Hepatocyte (in vitro differentiated cells): ENCODE data around the gene SSH3. TPM values are rescaled to one million over a fixed set of nuclear protein-coding genes. Genes with fewer than 3 reads are reported as not detected.

Experiments
- DNase-seq: peaks from one replicate; pipeline ENCODE4 v3.0.0-alpha.2; 2016; ENCODE audit warnings: low spot score
- H2AFZ ChIP-seq: fragments of 200-600 bp; sonication (generic); 2 replicates; pipeline ENCODE4 v1.6.0; 2016; ENCODE audit warnings: antibody characterized with exemption, mild to moderate bottlenecking
- H3K27ac ChIP-seq: fragments of 200-600 bp; sonication (generic); 2 replicates; pipeline ENCODE4 v1.5.1; 2016; ENCODE audit warnings: mild to moderate bottlenecking
- H3K27me3 ChIP-seq: fragments of 200-600 bp; sonication (generic); 2 replicates; pipeline ENCODE4 v1.6.1; 2016
- H3K36me3 ChIP-seq: fragments of 200-600 bp; sonication (generic); replicated peaks from 2 replicates; pipeline ENCODE4 v1.5.1; 2016; ENCODE audit warnings: low read depth; ENCODE audit not compliant: insufficient read depth
- H3K4me1 ChIP-seq: fragments of 200-600 bp; sonication (generic); 2 replicates; pipeline ENCODE4 v1.5.1; 2016; ENCODE audit warnings: mild to moderate bottlenecking, moderate library complexity; ENCODE audit not compliant: insufficient read depth
- H3K4me2 ChIP-seq: fragments of 200-600 bp; sonication (generic); 2 replicates; pipeline ENCODE4 v1.6.0; 2016
- H3K4me3 ChIP-seq: fragments of 200-600 bp; sonication (generic); 2 replicates; pipeline ENCODE4 v1.5.1; 2016; ENCODE audit warnings: mild to moderate bottlenecking
- H3K79me2 ChIP-seq: fragments of 200-600 bp; sonication (generic); 2 replicates; pipeline ENCODE4 v1.6.0; 2017; ENCODE audit warnings: mild to moderate bottlenecking
- H3K9me2 ChIP-seq: fragments of 200-600 bp; sonication (generic); replicated peaks from 2 replicates; pipeline ENCODE4 v1.6.0; 2017; ENCODE audit warnings: mild to moderate bottlenecking; ENCODE audit not compliant: insufficient read depth
- H3K9me3 ChIP-seq: fragments of 200-600 bp; sonication (generic); 2 replicates; pipeline ENCODE4 v1.5.1; 2016; ENCODE audit warnings: low read depth, mild to moderate bottlenecking
- H4K20me1 ChIP-seq: fragments of 200-600 bp; sonication (generic); 2 replicates; pipeline ENCODE4 v1.6.0; 2016; ENCODE audit warnings: mild to moderate bottlenecking; ENCODE audit not compliant: insufficient read depth, poor library complexity, severe bottlenecking
- EZH2 ChIP-seq: fragments of 200-600 bp; sonication (generic); IDR thresholded peaks from 2 replicates; pipeline ENCODE4 v1.6.1; 2016; ENCODE audit warnings: antibody characterized with exemption, mild to moderate bottlenecking, borderline replicate concordance
- EZH2phosphoT487 ChIP-seq: fragments of 200-600 bp; sonication (generic); IDR thresholded peaks from one replicate; pipeline ENCODE4 v1.6.1; 2018; ENCODE audit warnings: antibody characterized with exemption, mild to moderate bottlenecking, low read depth, moderate library complexity; ENCODE audit not compliant: unreplicated experiment, severe bottlenecking
- WGBS: methylation state at CpG from one replicate; pipeline ENCODE4 v1.1.6; 2016; ENCODE audit warnings: low lambda C conversion rate; ENCODE audit errors: missing lambda C conversion rate; 5-methylcytosine and 5-hydroxymethylcytosine counted together
- polyA plus RNA-seq: library from polyadenylated mRNA; unstranded; fragments of >200 nt; fragmentation: Nextera tagmentation; extraction: Ambion mirVana; gene quantifications from 2 replicates; pipeline ENCODE4 v1.2.1, GENCODE V29; 2016
- total RNA-seq: library from RNA; depleted of rRNA; stranded (reverse); fragments of >200 nt; gene quantifications from 2 replicates; pipeline ENCODE4 v1.2.3, GENCODE V29; 2014
- TF ChIP-seq, protein P1 (sequence below): fragments of 200-600 bp; sonication (generic); IDR thresholded peaks from 2 replicates; pipeline ENCODE4 v1.5.1; 2016; ENCODE audit warnings: antibody characterized with exemption, mild to moderate bottlenecking; ENCODE audit not compliant: poor library complexity

SSH3 gene
- total and polyA plus RNA-seq, 2 experiments from 2014 or later: 29.7 to 49.5 TPM

DNA sequence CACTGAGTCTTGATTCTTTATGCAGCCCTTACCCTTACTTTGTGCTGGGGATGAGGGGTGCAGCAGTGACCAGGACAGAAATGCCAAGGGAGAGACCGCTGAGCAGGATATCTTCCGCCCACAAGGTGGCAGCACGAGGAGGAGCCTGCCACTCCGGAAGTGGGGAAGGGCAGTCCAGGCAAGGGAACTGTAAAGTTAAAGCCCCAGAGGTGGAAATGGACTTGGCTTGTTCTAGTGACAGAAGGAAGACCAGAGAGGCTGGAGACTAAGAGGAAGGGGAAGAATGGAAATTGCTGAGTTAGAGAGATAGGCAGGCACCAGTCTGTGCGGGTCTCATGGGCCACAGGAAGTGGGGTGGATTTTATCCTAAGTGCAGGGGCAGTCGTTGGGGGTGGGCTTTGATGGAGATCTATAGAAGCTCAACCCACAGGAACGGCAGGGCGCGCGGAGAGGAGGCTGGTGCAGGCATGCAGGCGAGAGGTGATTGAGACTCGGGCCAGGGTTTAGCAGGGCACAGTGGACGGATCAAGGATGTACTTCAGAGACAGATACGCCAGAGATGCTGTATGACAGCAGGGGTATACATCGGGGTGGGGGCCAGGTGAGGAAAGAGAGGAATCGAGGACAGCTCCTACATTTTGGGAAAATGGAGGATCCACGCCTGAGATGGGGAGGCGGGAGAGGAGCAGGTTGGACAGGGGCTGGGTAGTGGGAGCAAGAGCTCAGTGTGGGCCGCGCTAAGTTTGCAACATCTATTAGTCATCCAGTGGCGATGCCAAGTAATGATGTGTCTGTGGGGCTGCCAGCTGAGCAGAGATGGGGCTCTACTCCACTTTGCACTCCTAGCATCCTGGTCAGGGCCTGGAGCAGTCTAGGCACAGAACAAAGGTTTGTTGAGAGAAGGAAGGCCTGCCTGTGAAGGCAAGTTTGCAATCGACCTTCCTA lies 40.3 kb upstream of the SSH3 start:
- Histone ChIP-seq H3K9me3 (no peaks in the 10 kb centered on the region), H3K4me2 (no peak overlapping the region), H3K4me3 (no peak overlapping the region), H2AFZ (peak overlapping the region; percentile 98), H3K79me2 (peaks cover 22% of the 10 kb centered on the region), H3K27ac (no peak overlapping the region), H3K4me1 (peaks cover 17% of the 10 kb centered on the region), H3K27me3 (no peaks in the 10 kb centered on the region), H3K36me3 (no peaks in the 10 kb centered on the region), H4K20me1 (peaks cover 11% of the 10 kb centered on the region), H3K9me2 (no peaks in the 10 kb centered on the region)
- DNase-seq: peak; percentile 88
- WGBS: 69% methylated on average over 21 of the region's 22 CpGs
- TF ChIP-seq EZH2phosphoT487 (no peak), EZH2 (no peak)
- TF ChIP-seq, protein P1, sequence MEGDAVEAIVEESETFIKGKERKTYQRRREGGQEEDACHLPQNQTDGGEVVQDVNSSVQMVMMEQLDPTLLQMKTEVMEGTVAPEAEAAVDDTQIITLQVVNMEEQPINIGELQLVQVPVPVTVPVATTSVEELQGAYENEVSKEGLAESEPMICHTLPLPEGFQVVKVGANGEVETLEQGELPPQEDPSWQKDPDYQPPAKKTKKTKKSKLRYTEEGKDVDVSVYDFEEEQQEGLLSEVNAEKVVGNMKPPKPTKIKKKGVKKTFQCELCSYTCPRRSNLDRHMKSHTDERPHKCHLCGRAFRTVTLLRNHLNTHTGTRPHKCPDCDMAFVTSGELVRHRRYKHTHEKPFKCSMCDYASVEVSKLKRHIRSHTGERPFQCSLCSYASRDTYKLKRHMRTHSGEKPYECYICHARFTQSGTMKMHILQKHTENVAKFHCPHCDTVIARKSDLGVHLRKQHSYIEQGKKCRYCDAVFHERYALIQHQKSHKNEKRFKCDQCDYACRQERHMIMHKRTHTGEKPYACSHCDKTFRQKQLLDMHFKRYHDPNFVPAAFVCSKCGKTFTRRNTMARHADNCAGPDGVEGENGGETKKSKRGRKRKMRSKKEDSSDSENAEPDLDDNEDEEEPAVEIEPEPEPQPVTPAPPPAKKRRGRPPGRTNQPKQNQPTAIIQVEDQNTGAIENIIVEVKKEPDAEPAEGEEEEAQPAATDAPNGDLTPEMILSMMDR: peak; percentile 84

- H3K79me2 ChIP-seq: peaks cover 34% of the 10 kb centered on the region
- no peaks in the 10 kb centered on the region for H3K27me3 ChIP-seq
- peaks cover 21% of the 10 kb centered on the region for H4K20me1 ChIP-seq
- peaks cover 23% of the 10 kb centered on the region for H3K4me1 ChIP-seq
- TF ChIP-seq EZH2phosphoT487: no peak
- TF ChIP-seq, protein P1: no peak
- TF ChIP-seq EZH2: no peak
- H2AFZ ChIP-seq: no peak overlapping the region
- H3K4me2 ChIP-seq: no peak overlapping the region
- no peaks in the 10 kb centered on the region for H3K9me2 ChIP-seq
- WGBS: 98% methylated on average over 5 of the region's 5 CpGs
- no peak overlapping the region for H3K27ac ChIP-seq
- H3K36me3 ChIP-seq: no peaks in the 10 kb centered on the region
- H3K4me3 ChIP-seq: no peak overlapping the region
- DNase-seq: no peak
- H3K9me3 ChIP-seq: no peaks in the 10 kb centered on the region
Measured at GRCh38 chr11:67264260-67264659, 39.1 kb upstream of the SSH3 start.

GRCh38 chr11:67264877-67265632 lies 38.3 kb upstream of the SSH3 start:
- Histone ChIP-seq H3K27ac (no peak overlapping the region), H3K4me1 (peaks cover 30% of the 10 kb centered on the region), H3K4me2 (no peak overlapping the region), H3K4me3 (no peak overlapping the region), H3K9me2 (no peaks in the 10 kb centered on the region), H3K79me2 (peaks cover 42% of the 10 kb centered on the region), H2AFZ (no peak overlapping the region), H4K20me1 (peaks cover 28% of the 10 kb centered on the region), H3K27me3 (no peaks in the 10 kb centered on the region), H3K9me3 (no peaks in the 10 kb centered on the region), H3K36me3 (no peaks in the 10 kb centered on the region)
- no peak for DNase-seq
- WGBS: 94% methylated on average over 5 of the region's 7 CpGs
- TF ChIP-seq, protein P1: no peak
- TF ChIP-seq EZH2: no peak
- TF ChIP-seq EZH2phosphoT487: no peak
